Measurements from ENCODE around the gene IFI30.

DNA sequence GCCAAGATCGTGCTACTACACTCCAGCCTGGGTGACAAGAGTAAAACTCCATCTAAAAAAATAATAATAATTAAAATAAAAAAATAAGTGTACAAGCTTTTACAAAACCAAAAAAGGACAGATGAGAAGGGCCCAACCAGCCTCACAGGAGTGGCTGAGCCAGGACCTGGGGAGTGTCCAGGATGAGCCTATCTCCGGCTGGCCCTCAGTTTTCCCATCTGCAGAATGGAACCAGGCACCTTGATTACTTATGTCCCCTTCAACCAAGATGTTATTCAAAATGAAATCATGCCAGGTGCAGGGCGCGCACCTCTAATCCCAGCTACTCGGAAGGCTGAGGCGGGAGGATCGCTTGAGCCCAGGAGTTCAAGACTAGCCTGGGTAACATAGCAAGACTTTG lies 9.5 kb upstream of the IFI30 start:
- TF ChIP-seq, protein P1, sequence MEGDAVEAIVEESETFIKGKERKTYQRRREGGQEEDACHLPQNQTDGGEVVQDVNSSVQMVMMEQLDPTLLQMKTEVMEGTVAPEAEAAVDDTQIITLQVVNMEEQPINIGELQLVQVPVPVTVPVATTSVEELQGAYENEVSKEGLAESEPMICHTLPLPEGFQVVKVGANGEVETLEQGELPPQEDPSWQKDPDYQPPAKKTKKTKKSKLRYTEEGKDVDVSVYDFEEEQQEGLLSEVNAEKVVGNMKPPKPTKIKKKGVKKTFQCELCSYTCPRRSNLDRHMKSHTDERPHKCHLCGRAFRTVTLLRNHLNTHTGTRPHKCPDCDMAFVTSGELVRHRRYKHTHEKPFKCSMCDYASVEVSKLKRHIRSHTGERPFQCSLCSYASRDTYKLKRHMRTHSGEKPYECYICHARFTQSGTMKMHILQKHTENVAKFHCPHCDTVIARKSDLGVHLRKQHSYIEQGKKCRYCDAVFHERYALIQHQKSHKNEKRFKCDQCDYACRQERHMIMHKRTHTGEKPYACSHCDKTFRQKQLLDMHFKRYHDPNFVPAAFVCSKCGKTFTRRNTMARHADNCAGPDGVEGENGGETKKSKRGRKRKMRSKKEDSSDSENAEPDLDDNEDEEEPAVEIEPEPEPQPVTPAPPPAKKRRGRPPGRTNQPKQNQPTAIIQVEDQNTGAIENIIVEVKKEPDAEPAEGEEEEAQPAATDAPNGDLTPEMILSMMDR (conservative IDR thresholded peaks at IDR 0.05), result no peak
- TF ChIP-seq EZH2 (IDR thresholded peaks at IDR 0.05; ENCODE audit: low read depth), result no peak
